H9 (cell line): ENCODE results near the gene RASGRP3. TPM values are rescaled to one million over a fixed set of nuclear protein-coding genes. Genes with fewer than 3 reads are reported as not detected.

ENCODE experiments used
- DNase-seq: peaks from one replicate; pipeline ENCODE4 v3.0.0-alpha.2; 2017
- H2AFZ ChIP-seq: one replicate; pipeline ENCODE4 v1.6.1; 2013; ENCODE audit warnings: mild to moderate bottlenecking, low read length, control low read depth, moderate library complexity
- H2AK5ac ChIP-seq: 2 replicates; pipeline ENCODE4 v1.6.1; 2013; ENCODE audit warnings: low read length, control low read depth, mixed read lengths; ENCODE audit not compliant: insufficient read length
- H2BK120ac ChIP-seq: one replicate; pipeline ENCODE4 v1.6.1; 2013; ENCODE audit warnings: low read depth, mild to moderate bottlenecking, low read length, control low read depth, inconsistent platforms; ENCODE audit not compliant: poor library complexity, severe bottlenecking
- H2BK12ac ChIP-seq: 2 replicates; pipeline ENCODE4 v1.6.1; 2013; ENCODE audit warnings: low read length, control low read depth, mixed read lengths, low read depth; ENCODE audit not compliant: insufficient read length
- H2BK15ac ChIP-seq: 2 replicates; pipeline ENCODE4 v1.6.1; 2013; ENCODE audit warnings: low read depth, low read length, control low read depth
- H2BK20ac ChIP-seq: one replicate; pipeline ENCODE4 v1.6.1; 2013; ENCODE audit warnings: low read depth, mild to moderate bottlenecking, low read length, control low read depth, inconsistent platforms; ENCODE audit not compliant: poor library complexity, severe bottlenecking
- H2BK5ac ChIP-seq: 2 replicates; pipeline ENCODE4 v1.6.1; 2013; ENCODE audit warnings: low read length, control low read depth, mixed read lengths; ENCODE audit not compliant: insufficient read length
- H3K14ac ChIP-seq: 2 replicates; pipeline ENCODE4 v1.6.1; 2013; ENCODE audit warnings: low read length, control low read depth; ENCODE audit not compliant: insufficient read depth
- H3K18ac ChIP-seq: 2 replicates; pipeline ENCODE4 v1.6.1; 2013; ENCODE audit warnings: low read depth, mild to moderate bottlenecking, mixed read lengths, low read length, control low read depth; ENCODE audit not compliant: insufficient read length
- H3K23ac ChIP-seq: 2 replicates; pipeline ENCODE4 v1.6.1; 2013; ENCODE audit warnings: low read length, control low read depth, mixed read lengths, low read depth; ENCODE audit not compliant: insufficient read length
- H3K23me2 ChIP-seq: 2 replicates; pipeline ENCODE4 v1.6.1; 2013; ENCODE audit warnings: low read depth, mild to moderate bottlenecking, mixed read lengths, low read length, control low read depth; ENCODE audit not compliant: insufficient read length, poor library complexity, severe bottlenecking
- H3K27ac ChIP-seq: 2 replicates; pipeline ENCODE4 v1.5.1; 2013; ENCODE audit warnings: low read length, control low read depth, mixed read lengths, low read depth; ENCODE audit not compliant: insufficient read length
- H3K27me3 ChIP-seq: 2 replicates; pipeline ENCODE4 v1.6.1; 2013; ENCODE audit warnings: low read length, control low read depth, inconsistent platforms; ENCODE audit not compliant: insufficient read depth
- H3K4ac ChIP-seq: 2 replicates; pipeline ENCODE4 v1.6.1; 2013; ENCODE audit warnings: low read depth, mild to moderate bottlenecking, control low read depth, inconsistent platforms, low read length, moderate library complexity
- H3K4me1 ChIP-seq: 2 replicates; pipeline ENCODE4 v1.6.1; 2013; ENCODE audit warnings: low read length, control low read depth, inconsistent platforms; ENCODE audit not compliant: insufficient read depth
- H3K4me2 ChIP-seq: 2 replicates; pipeline ENCODE4 v1.6.1; 2013; ENCODE audit warnings: low read length, control low read depth, mixed read lengths; ENCODE audit not compliant: insufficient read length, insufficient read depth
- H3K56ac ChIP-seq: 2 replicates; pipeline ENCODE4 v1.6.1; 2013; ENCODE audit warnings: low read depth, mild to moderate bottlenecking, mixed read lengths, low read length, control low read depth; ENCODE audit not compliant: insufficient read length
- H3K79me1 ChIP-seq: 2 replicates; pipeline ENCODE4 v1.6.1; 2013; ENCODE audit warnings: low read depth, mild to moderate bottlenecking, moderate library complexity, low read length, control low read depth, inconsistent platforms; ENCODE audit not compliant: insufficient read depth, poor library complexity, severe bottlenecking
- H3K79me2 ChIP-seq: 2 replicates; pipeline ENCODE4 v1.6.1; 2013; ENCODE audit warnings: low read length, control low read depth, inconsistent platforms; ENCODE audit not compliant: insufficient read depth
- H3K9ac ChIP-seq: 2 replicates; pipeline ENCODE4 v1.6.1; 2013; ENCODE audit warnings: low read length, control low read depth, mixed read lengths; ENCODE audit not compliant: insufficient read length; ENCODE audit errors: extremely low read depth
- H3K9me3 ChIP-seq: one replicate; pipeline ENCODE4 v1.6.1; 2013; ENCODE audit warnings: low read depth, low read length, inconsistent platforms; ENCODE audit not compliant: control insufficient read depth
- H3T11ph ChIP-seq: one replicate; pipeline ENCODE4 v1.6.1; 2013; ENCODE audit warnings: mild to moderate bottlenecking, low read length, control low read depth, inconsistent platforms
- H4K20me1 ChIP-seq: one replicate; pipeline ENCODE4 v1.6.1; 2013; ENCODE audit not compliant: control insufficient read depth, insufficient read length, insufficient read depth
- H4K5ac ChIP-seq: 2 replicates; pipeline ENCODE4 v1.6.1; 2013; ENCODE audit warnings: low read depth, mild to moderate bottlenecking, mixed read lengths, low read length, control low read depth; ENCODE audit not compliant: insufficient read length
- H4K8ac ChIP-seq: replicated peaks from 2 replicates; pipeline ENCODE4 v1.6.1; 2013; ENCODE audit warnings: low read length, control low read depth, mixed read lengths, low read depth; ENCODE audit not compliant: insufficient read length
- H4K91ac ChIP-seq: 2 replicates; pipeline ENCODE4 v1.6.1; 2013; ENCODE audit warnings: low read depth, mild to moderate bottlenecking, moderate library complexity, mixed read lengths, low read length, control low read depth; ENCODE audit not compliant: insufficient read length
- H3K27ac Mint-ChIP-seq, 3 experiments: 2 replicates in 2 of 3; 3 replicates in 1 of 3; pipeline ENCODE4 v1.8.0; 2020 to 2021; ENCODE audit warnings: mixed read lengths in 3 of 3, mild to moderate bottlenecking in 1 of 3, moderate library complexity in 1 of 3
- H3K27me3 Mint-ChIP-seq: 2 replicates; pipeline ENCODE4 v1.8.0; 2021; ENCODE audit warnings: low read depth, mild to moderate bottlenecking, moderate library complexity, mixed read lengths
- H3K36me3 Mint-ChIP-seq, 3 experiments: 2 replicates in 2 of 3; 3 replicates in 1 of 3; pipeline ENCODE4 v1.8.0; 2020 to 2021; ENCODE audit warnings: low read depth in 3 of 3, mixed read lengths in 3 of 3; ENCODE audit not compliant: insufficient read depth in 1 of 3
- H3K4me1 Mint-ChIP-seq, 2 experiments: 2 replicates each; pipeline ENCODE4 v1.8.0; 2020; ENCODE audit warnings: mixed read lengths in 2 of 2
- H3K4me3 Mint-ChIP-seq, 2 experiments: 2 replicates in 1 of 2; 3 replicates in 1 of 2; pipeline ENCODE4 v1.8.0; 2020 to 2021; ENCODE audit warnings: mild to moderate bottlenecking in 2 of 2, mixed read lengths in 2 of 2, moderate library complexity in 1 of 2
- H3K9me3 Mint-ChIP-seq, 2 experiments: 2 replicates in 1 of 2; 3 replicates in 1 of 2; pipeline ENCODE4 v1.8.0; 2020; ENCODE audit warnings: mild to moderate bottlenecking in 2 of 2, mixed read lengths in 2 of 2, moderate library complexity in 1 of 2
- WGBS: extraction: QIAGEN DNeasy Blood & Tissue Kit; methylation state at CpG from one replicate; pipeline ENCODE4 v1.1.7; 2013; ENCODE audit warnings: missing lambda C conversion rate, low lambda C conversion rate, mixed read lengths; ENCODE audit not compliant: insufficient read length; ENCODE audit errors: extremely low coverage; 5-methylcytosine and 5-hydroxymethylcytosine counted together
- total RNA-seq: library from RNA; stranded (reverse); gene quantifications from 2 replicates; pipeline ENCODE4 v1.2.1, GENCODE V29; 2021
- TF ChIP-seq, protein P1 (sequence below): fragments of 200-600 bp; sonication (generic); conservative IDR thresholded peaks from 3 replicates; pipeline ENCODE4 v1.8.0; 2021; ENCODE audit warnings: antibody characterized with exemption, mild to moderate bottlenecking

RASGRP3 gene
- total RNA-seq, 1 experiment from 2014 or later, result not detected

DNA sequence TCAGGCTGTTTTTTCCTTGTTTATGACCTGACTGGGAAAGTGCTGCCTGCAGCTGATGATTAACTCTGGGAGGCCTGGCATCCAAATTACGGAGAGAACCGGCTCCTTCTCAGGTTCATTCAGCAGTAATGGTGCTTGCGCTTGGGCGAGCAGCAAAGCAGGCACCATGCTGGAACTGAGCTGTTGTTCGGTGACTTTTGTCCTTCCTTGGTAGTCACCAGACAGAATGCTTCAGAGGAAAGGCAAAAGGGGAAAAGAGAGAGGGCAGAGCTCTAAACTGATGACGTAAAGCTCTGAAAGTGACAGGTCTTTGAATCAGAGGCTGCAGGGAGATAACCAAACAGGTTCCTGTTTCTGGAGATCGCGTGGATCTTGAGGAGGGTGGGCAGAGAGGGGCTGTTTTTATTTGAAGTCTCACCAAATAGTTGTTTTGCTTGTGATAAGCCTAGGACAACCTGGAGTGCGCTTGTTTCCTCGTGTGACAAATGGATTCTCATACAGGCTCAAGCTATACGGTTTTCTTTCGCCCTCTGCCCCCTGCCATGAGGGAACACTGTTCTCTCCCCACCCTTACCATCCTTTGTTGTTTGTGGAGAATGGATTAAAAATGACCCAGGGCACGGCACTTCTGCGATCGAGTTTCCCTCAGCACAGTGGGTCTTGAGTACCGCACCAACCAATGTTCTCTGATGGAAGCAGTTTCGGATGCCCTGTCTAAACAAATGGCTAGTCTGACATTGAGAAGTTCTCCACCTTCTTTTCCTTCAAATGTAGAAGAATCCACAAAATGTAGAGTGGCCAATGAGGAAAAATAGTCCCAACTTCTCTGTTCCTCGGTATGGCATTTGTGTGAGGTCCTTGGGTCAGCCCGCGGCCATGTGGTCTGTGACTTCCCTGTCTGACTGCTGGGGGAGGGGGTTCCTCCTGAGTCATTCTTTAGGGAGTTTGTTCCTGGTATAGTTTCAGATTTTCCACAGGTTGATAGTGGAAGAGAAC is 1.3 kb downstream of the RASGRP3 start:
- no peak overlapping the region for H2BK15ac ChIP-seq

More for the DNA sequence above, 1.3 kb downstream of the RASGRP3 start:
- Histone ChIP-seq H3K27ac (no peak overlapping the region), H3K9ac (no peak overlapping the region), H4K5ac (no peak overlapping the region), H4K20me1 (no peaks in the 10 kb centered on the region), H3K18ac (no peak overlapping the region), H3K23me2 (no peaks in the 10 kb centered on the region), H2BK20ac (no peak overlapping the region), H2AK5ac (no peak overlapping the region), H3K4ac (no peak overlapping the region), H2BK12ac (no peak overlapping the region), H4K8ac (no peak overlapping the region), H3K79me2 (no peaks in the 10 kb centered on the region), H4K91ac (no peak overlapping the region), H3K4me2 (no peak overlapping the region), H3K79me1 (no peaks in the 10 kb centered on the region), H2AFZ (no peak overlapping the region), H3K23ac (no peak overlapping the region), H3K56ac (no peak overlapping the region), H3K14ac (no peak overlapping the region), H3T11ph (no peak overlapping the region), H3K27me3 (no peaks in the 10 kb centered on the region; the same call in 1 of the 2 replicates), H3K4me1 (peaks cover 2% of the 10 kb centered on the region; the same call in 1 of the 2 replicates), H2BK120ac (no peak overlapping the region), H3K9me3 (no peaks in the 10 kb centered on the region), H2BK5ac (no peak overlapping the region)
- H3K27me3 Mint-ChIP-seq, result peaks cover 12% of the 10 kb centered on the region
- peaks cover 3 to 13% (median 5%) of the 10 kb centered on the region in 3 experiments; a peak in 6 of 7 replicates for H3K36me3 Mint-ChIP-seq
- DNase-seq, result no peak
- H3K4me1 Mint-ChIP-seq, result peaks cover 11 to 12% of the 10 kb centered on the region in 2 experiments
- no CpG with 5 or more reads among the region's 20 CpGs for WGBS
- H3K9me3 Mint-ChIP-seq, result peaks cover 8 to 12% of the 10 kb centered on the region in 2 experiments
- TF ChIP-seq, protein P1, sequence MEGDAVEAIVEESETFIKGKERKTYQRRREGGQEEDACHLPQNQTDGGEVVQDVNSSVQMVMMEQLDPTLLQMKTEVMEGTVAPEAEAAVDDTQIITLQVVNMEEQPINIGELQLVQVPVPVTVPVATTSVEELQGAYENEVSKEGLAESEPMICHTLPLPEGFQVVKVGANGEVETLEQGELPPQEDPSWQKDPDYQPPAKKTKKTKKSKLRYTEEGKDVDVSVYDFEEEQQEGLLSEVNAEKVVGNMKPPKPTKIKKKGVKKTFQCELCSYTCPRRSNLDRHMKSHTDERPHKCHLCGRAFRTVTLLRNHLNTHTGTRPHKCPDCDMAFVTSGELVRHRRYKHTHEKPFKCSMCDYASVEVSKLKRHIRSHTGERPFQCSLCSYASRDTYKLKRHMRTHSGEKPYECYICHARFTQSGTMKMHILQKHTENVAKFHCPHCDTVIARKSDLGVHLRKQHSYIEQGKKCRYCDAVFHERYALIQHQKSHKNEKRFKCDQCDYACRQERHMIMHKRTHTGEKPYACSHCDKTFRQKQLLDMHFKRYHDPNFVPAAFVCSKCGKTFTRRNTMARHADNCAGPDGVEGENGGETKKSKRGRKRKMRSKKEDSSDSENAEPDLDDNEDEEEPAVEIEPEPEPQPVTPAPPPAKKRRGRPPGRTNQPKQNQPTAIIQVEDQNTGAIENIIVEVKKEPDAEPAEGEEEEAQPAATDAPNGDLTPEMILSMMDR, result no peak
- H3K4me3 Mint-ChIP-seq, result no peak overlapping the region
- no peak overlapping the region for H3K27ac Mint-ChIP-seq
